GM12801 (cell line): Measurements from ENCODE around the gene STAB1.

Source experiments
- CTCF ChIP-seq: IDR thresholded peaks from one replicate; pipeline ENCODE4 v1.5.1; 2011; ENCODE audit warnings: control low read depth; ENCODE audit not compliant: insufficient read length; ENCODE audit errors: extremely low read depth

The STAB1 gene

GRCh38 chr3:52477796-52478095 is 17.4 kb upstream of the STAB1 start:
- no peak for TF ChIP-seq CTCF

GRCh38 chr3:52479037-52479876 is 15.9 kb upstream of the STAB1 start:
- TF ChIP-seq CTCF: no peak

- no peak for TF ChIP-seq CTCF
These were observed 15.1 kb upstream of the STAB1 start for GRCh38 chr3:52479877-52480575.

GRCh38 chr3:52480768-52481715 is 14.1 kb upstream of the STAB1 start:
- no peak for TF ChIP-seq CTCF

- TF ChIP-seq CTCF: no peak
These were observed 13.2 kb upstream of the STAB1 start for GRCh38 chr3:52481819-52482521.

GRCh38 chr3:52483081-52483480 is 12.1 kb upstream of the STAB1 start:
- no peak for TF ChIP-seq CTCF
